SK-N-SH treated with all-trans-retinoic acid at 6 μM for 48 hours (cell line): ENCODE results near the gene COL15A1.

Experiments
- ATAC-seq: fragments of 200-7000 bp; cut with Tn5 transposase; 3 replicates; pipeline ENCODE4 v1.9.1; 2020; ENCODE audit warnings: mild to moderate bottlenecking, moderate library complexity
- ARNTL ChIP-seq: fragments of 450-650 bp; formaldehyde crosslinking; IDR thresholded peaks from 2 replicates; pipeline ENCODE4 v1.5.0; 2020; ENCODE audit warnings: low read depth, mild to moderate bottlenecking, moderate library complexity, borderline replicate concordance
- BACH2 ChIP-seq: fragments of 250-450 bp; sonication (Bioruptor Pico); IDR thresholded peaks from 2 replicates; pipeline ENCODE4 v1.9.0; 2021; ENCODE audit warnings: mild to moderate bottlenecking, borderline replicate concordance
- CSDC2 ChIP-seq: fragments of 250-450 bp; sonication (Bioruptor Pico); IDR thresholded peaks from 2 replicates; pipeline ENCODE4 v1.5.0; 2020; ENCODE audit warnings: mild to moderate bottlenecking, moderate library complexity
- ESRRG ChIP-seq: fragments of 250-450 bp; sonication (Bioruptor Pico); IDR thresholded peaks from 2 replicates; pipeline ENCODE4 v1.6.1; 2021; ENCODE audit warnings: mild to moderate bottlenecking
- GLIS3 ChIP-seq: fragments of 250-450 bp; sonication (Bioruptor Pico); IDR thresholded peaks from 2 replicates; pipeline ENCODE4 v1.5.0; 2020; ENCODE audit warnings: mild to moderate bottlenecking, moderate library complexity
- ISL1 ChIP-seq: fragments of 250-450 bp; sonication (Bioruptor Pico); IDR thresholded peaks from 2 replicates; pipeline ENCODE4 v2.1.2; 2022; ENCODE audit warnings: mild to moderate bottlenecking, moderate library complexity
- OSR1 ChIP-seq: fragments of 250-450 bp; sonication (Bioruptor Pico); IDR thresholded peaks from 2 replicates; pipeline ENCODE4 v1.8.0; 2022; ENCODE audit warnings: moderate library complexity, mild to moderate bottlenecking, inconsistent platforms
- PATZ1 ChIP-seq: fragments of 250-450 bp; sonication (Bioruptor Pico); IDR thresholded peaks from 2 replicates; pipeline ENCODE4 v1.8.0; 2020; ENCODE audit warnings: mild to moderate bottlenecking, moderate library complexity, borderline replicate concordance
- POU6F1 ChIP-seq: fragments of 250-450 bp; sonication (Bioruptor Pico); IDR thresholded peaks from 2 replicates; pipeline ENCODE4 v1.8.0; 2021; ENCODE audit warnings: low read depth, mild to moderate bottlenecking, moderate library complexity, borderline replicate concordance
- PPARA ChIP-seq: fragments of 250-450 bp; sonication (Bioruptor Pico); IDR thresholded peaks from 2 replicates; pipeline ENCODE4 v1.5.0; 2020; ENCODE audit warnings: mild to moderate bottlenecking, borderline replicate concordance
- RARB ChIP-seq: fragments of 250-450 bp; sonication (Bioruptor Pico); IDR thresholded peaks from 2 replicates; pipeline ENCODE4 v1.8.0; 2021; ENCODE audit warnings: mild to moderate bottlenecking, moderate library complexity
- SNAI2 ChIP-seq: fragments of 250-450 bp; sonication (Bioruptor Pico); IDR thresholded peaks from 2 replicates; pipeline ENCODE4 v1.5.0; 2020; ENCODE audit warnings: mild to moderate bottlenecking, moderate library complexity
- TOX ChIP-seq: fragments of 250-450 bp; sonication (Bioruptor Pico); IDR thresholded peaks from 2 replicates; pipeline ENCODE4 v1.8.0; 2021; ENCODE audit warnings: mild to moderate bottlenecking, moderate library complexity, borderline replicate concordance
- ZC3H10 ChIP-seq: fragments of 250-450 bp; sonication (Bioruptor Pico); IDR thresholded peaks from 2 replicates; pipeline ENCODE4 v1.5.1; 2021; ENCODE audit warnings: mild to moderate bottlenecking, moderate library complexity
- ZFP3 ChIP-seq: fragments of 250-450 bp; sonication (Bioruptor Pico); IDR thresholded peaks from 2 replicates; pipeline ENCODE4 v1.5.0; 2020; ENCODE audit warnings: mild to moderate bottlenecking, moderate library complexity
- ZFP30 ChIP-seq: fragments of 450-650 bp; formaldehyde crosslinking; IDR thresholded peaks from 2 replicates; pipeline ENCODE4 v1.5.0; 2022; ENCODE audit warnings: mild to moderate bottlenecking, moderate library complexity
- ZNF565 ChIP-seq: fragments of 450-650 bp; formaldehyde crosslinking; conservative IDR thresholded peaks from 2 replicates; pipeline ENCODE4 v1.5.0; 2020; ENCODE audit warnings: low read depth, mild to moderate bottlenecking, moderate library complexity
- ZNF70 ChIP-seq: fragments of 450-650 bp; formaldehyde crosslinking; IDR thresholded peaks from 2 replicates; pipeline ENCODE4 v1.5.0; 2020; ENCODE audit warnings: mild to moderate bottlenecking, moderate library complexity
- ZNF8 ChIP-seq: fragments of 450-650 bp; formaldehyde crosslinking; IDR thresholded peaks from 2 replicates; pipeline ENCODE4 v1.5.0; 2020; ENCODE audit warnings: mild to moderate bottlenecking, moderate library complexity
- TF ChIP-seq, protein P1 (sequence below): fragments of 250-450 bp; sonication (Bioruptor Pico); IDR thresholded peaks from 2 replicates; pipeline ENCODE4 v1.5.1; 2020; ENCODE audit warnings: low read depth, mild to moderate bottlenecking, moderate library complexity
- TF ChIP-seq, protein P2 (sequence below): fragments of 250-450 bp; sonication (Bioruptor Pico); IDR thresholded peaks from 2 replicates; pipeline ENCODE4 v1.5.1; 2021; ENCODE audit warnings: mild to moderate bottlenecking, moderate library complexity

COL15A1 gene

DNA sequence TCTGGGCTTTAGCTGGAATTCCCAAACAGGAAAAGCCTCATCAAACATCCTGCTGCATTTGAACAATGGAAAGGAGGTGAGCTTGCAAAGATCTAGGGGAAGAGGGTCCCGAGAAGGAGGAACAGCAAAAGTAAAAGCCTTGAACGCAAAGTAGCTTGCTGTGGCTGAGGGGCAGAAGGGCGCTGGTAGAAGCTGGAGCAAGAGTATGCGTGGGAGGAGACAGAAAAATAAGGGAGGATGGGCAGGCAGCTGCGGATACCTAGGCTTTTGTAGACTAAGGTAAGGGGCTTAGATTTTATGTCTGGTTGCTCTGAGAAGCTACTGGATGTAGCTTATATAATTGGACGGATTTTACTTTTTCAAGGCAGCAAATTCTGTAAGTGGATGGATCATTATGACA is 139.3 kb downstream of the COL15A1 start (continued):
- no peak for TF ChIP-seq ZFP3
- TF ChIP-seq ISL1 (CRISPR knock-in tag): no peak
- no peak for TF ChIP-seq BACH2 (CRISPR knock-in tag)
- TF ChIP-seq OSR1 (CRISPR knock-in tag): no peak
- TF ChIP-seq POU6F1 (CRISPR knock-in tag): no peak
- TF ChIP-seq ZNF8: no peak
- TF ChIP-seq ZNF70 (CRISPR knock-in tag): no peak
- TF ChIP-seq ARNTL: no peak
- no peak for TF ChIP-seq ZNF565 (CRISPR knock-in tag)

DNA sequence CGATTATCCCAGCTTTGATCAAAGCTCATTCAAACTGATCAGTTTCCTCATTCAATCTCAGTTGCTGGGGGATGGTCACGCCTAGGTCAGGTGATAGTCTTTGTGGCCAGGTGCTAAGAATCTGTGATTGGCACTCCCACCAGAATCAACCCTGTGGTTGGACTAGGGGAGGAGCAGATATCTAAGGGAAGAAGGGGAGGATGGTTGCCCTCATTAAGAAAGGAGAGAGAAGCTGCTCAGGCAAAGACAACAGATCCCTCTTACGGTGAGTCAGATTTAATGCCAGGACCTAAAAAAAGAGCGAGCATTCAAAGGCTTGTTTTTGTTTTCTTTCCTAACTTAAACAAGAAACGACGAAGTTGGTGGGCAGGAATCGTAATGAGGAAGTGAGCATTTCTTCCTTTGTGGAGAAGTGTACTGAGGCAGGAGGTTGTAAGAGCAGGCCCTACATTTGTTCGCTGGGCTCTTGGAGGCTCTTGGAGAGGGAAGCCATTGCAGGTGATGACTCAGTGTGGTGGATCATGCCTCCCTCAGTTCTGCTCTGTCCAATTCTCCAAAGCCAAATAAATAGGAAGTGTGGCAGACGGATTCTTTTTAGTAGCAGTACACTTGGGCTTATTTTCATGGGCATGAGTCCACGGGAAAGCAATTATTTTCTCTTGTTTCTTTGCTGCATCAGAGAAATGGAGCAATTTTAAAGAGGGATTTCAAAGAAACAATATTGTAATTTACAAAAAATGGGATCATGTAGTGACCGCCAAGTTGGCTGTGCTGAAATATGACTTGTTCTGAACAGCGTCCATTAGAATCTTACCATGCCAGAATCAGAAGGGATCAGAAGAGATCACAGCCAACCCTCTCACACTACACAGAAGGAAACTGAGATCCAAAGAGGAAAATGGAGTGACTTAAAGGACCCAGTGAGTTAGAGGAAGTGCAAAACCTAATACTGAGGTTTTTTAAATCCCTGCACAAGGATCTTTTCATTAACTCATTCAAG is 142.5 kb downstream of the COL15A1 start:
- ATAC-seq: no peak
- TF ChIP-seq ARNTL (no peak), PATZ1 (CRISPR knock-in tag) (no peak), RARB (no peak), SNAI2 (no peak), PPARA (CRISPR knock-in tag) (no peak), ZC3H10 (CRISPR knock-in tag) (no peak), ZFP30 (CRISPR knock-in tag) (no peak), POU6F1 (CRISPR knock-in tag) (no peak), CSDC2 (CRISPR knock-in tag) (no peak), ZNF70 (CRISPR knock-in tag) (no peak), ESRRG (CRISPR knock-in tag) (no peak), ZNF8 (no peak), GLIS3 (CRISPR knock-in tag) (no peak), OSR1 (CRISPR knock-in tag) (no peak)
- TF ChIP-seq, protein P1, sequence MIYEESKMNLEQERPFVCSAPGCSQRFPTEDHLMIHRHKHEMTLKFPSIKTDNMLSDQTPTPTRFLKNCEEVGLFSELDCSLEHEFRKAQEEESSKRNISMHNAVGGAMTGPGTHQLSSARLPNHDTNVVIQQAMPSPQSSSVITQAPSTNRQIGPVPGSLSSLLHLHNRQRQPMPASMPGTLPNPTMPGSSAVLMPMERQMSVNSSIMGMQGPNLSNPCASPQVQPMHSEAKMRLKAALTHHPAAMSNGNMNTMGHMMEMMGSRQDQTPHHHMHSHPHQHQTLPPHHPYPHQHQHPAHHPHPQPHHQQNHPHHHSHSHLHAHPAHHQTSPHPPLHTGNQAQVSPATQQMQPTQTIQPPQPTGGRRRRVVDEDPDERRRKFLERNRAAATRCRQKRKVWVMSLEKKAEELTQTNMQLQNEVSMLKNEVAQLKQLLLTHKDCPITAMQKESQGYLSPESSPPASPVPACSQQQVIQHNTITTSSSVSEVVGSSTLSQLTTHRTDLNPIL (CRISPR knock-in tag): no peak

GRCh38 chr9:99087462-99087861 is 143.8 kb downstream of the COL15A1 start:
- no peak for ATAC-seq
- no peak for TF ChIP-seq ZFP3
- no peak for TF ChIP-seq SNAI2
- TF ChIP-seq GLIS3 (CRISPR knock-in tag): no peak
- TF ChIP-seq RARB: no peak
- no peak for TF ChIP-seq TOX (CRISPR knock-in tag)
- TF ChIP-seq ISL1 (CRISPR knock-in tag): no peak
- no peak for TF ChIP-seq ZFP30 (CRISPR knock-in tag)
- TF ChIP-seq ARNTL: no peak
- TF ChIP-seq, all 23 proteins: peak for 0

- ATAC-seq: no peak
- TF ChIP-seq ZFP3 (no peak), ARNTL (no peak), ZNF8 (no peak), PPARA (CRISPR knock-in tag) (no peak), ZFP30 (CRISPR knock-in tag) (no peak), ZNF70 (CRISPR knock-in tag) (no peak), PATZ1 (CRISPR knock-in tag) (no peak), SNAI2 (no peak), BACH2 (CRISPR knock-in tag) (no peak), RARB (no peak), ISL1 (CRISPR knock-in tag) (no peak), GLIS3 (CRISPR knock-in tag) (no peak), ZC3H10 (CRISPR knock-in tag) (no peak)
- TF ChIP-seq, protein P2, sequence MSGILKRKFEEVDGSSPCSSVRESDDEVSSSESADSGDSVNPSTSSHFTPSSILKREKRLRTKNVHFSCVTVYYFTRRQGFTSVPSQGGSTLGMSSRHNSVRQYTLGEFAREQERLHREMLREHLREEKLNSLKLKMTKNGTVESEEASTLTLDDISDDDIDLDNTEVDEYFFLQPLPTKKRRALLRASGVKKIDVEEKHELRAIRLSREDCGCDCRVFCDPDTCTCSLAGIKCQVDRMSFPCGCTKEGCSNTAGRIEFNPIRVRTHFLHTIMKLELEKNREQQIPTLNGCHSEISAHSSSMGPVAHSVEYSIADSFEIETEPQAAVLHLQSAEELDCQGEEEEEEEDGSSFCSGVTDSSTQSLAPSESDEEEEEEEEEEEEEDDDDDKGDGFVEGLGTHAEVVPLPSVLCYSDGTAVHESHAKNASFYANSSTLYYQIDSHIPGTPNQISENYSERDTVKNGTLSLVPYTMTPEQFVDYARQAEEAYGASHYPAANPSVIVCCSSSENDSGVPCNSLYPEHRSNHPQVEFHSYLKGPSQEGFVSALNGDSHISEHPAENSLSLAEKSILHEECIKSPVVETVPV: no peak
- TF ChIP-seq, protein P1 (CRISPR knock-in tag): no peak
Measured at GRCh38 chr9:99090336-99091130, 146.8 kb downstream of the COL15A1 start.
